T-helper 1 cell treated with Interleukin-12 subunit alpha and Interleukin-12 subunit beta and Interleukin-4 antibody, amounts not matched to agents 30 ng/mL and 1 ng/mL, for 36 hours (primary cell): Measurements from ENCODE around the gene FUZ. TPM values are rescaled to one million over a fixed set of nuclear protein-coding genes. Genes with fewer than 3 reads are reported as not detected.

Experiments
- intact Hi-C: fragments of 100-400 bp; cut with micrococcal nuclease; formaldehyde crosslinking; loops from one replicate; pipeline ENCODE4 v1.15.1; 2024
- total RNA-seq: library from RNA; stranded (reverse); gene quantifications from 2 replicates; pipeline ENCODE4 v1.2.3, GENCODE V29; 2022

The FUZ gene
- total RNA-seq, 1 donor from 2014 or later: 11.7 TPM

GRCh38 chr19:49761249-49761624 is 51.9 kb downstream of the FUZ start:
- intact Hi-C loops: no loop called here

DNA sequence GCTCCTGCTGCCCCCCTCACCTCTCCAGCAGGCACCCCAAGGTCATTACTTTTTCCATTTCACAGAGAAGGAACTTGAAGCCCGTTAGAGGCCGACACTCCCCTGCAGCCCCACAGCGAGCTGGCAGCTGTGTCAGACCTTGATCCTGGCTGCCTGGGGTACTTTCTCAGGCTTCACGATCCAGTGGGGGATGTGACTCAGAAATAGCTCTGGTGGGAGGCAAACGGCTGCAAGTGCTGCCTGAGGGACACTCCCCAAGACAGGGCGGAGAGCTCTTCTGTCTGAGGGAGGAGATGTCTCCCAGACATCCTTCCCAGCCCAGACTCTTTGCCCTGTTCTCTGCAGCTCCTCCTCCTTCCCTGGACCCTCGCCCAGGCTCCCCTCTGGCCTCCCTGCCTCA is 54.8 kb downstream of the FUZ start:
- intact Hi-C loops: no loop called here

Other genes starting within 250 kb of the FUZ start
- 214 and 215 TPM in 2 replicates for gene NOSIP, start 232.7 kb downstream of the FUZ start, total RNA-seq
- gene PRRG2, start 232.0 kb downstream of the FUZ start, total RNA-seq: 0.88 and 1.4 TPM in 2 replicates
- 41.8 and 42.2 TPM in 2 replicates for gene PRR12, start 222.1 kb downstream of the FUZ start, total RNA-seq
- 12.0 and 13.0 TPM in 2 replicates for gene RRAS, start 173.1 kb downstream of the FUZ start, total RNA-seq
- gene SCAF1, start 171.1 kb downstream of the FUZ start, total RNA-seq: 72.1 and 73.2 TPM in 2 replicates
- gene IRF3, start 147.4 kb downstream of the FUZ start, total RNA-seq: 151 and 158 TPM in 2 replicates
- 58.4 and 62.9 TPM in 2 replicates for gene BCL2L12, start 147.4 kb downstream of the FUZ start, total RNA-seq
- gene PRMT1, start 136.0 kb downstream of the FUZ start, total RNA-seq: 186 and 189 TPM in 2 replicates
- 3.9 and 4.4 TPM in 2 replicates for gene ADM5, start 123.7 kb downstream of the FUZ start, total RNA-seq
- 4.3 and 5.1 TPM in 2 replicates for gene CPT1C, start 122.2 kb downstream of the FUZ start, total RNA-seq
- gene TSKS, start 50.0 kb downstream of the FUZ start, total RNA-seq: 3.5 and 4.0 TPM in 2 replicates
- 72.1 and 74.0 TPM in 2 replicates for gene AP2A1, start 46.3 kb downstream of the FUZ start, total RNA-seq
- 57.8 and 59.5 TPM in 2 replicates for gene MED25, start 5.0 kb upstream of the FUZ start, total RNA-seq
- 77.9 and 85.2 TPM in 2 replicates for gene PTOV1, start 37.9 kb upstream of the FUZ start, total RNA-seq
- gene PNKP, start 54.3 kb upstream of the FUZ start, total RNA-seq: 178 and 185 TPM in 2 replicates
- gene AKT1S1, start 64.1 kb upstream of the FUZ start, total RNA-seq: 20.1 and 20.4 TPM in 2 replicates
- gene TBC1D17, start 64.4 kb upstream of the FUZ start, total RNA-seq: 41.2 and 46.3 TPM in 2 replicates
- gene IL4I1, start 83.6 kb upstream of the FUZ start, total RNA-seq: 10.3 and 10.4 TPM in 2 replicates
- 20.5 and 22.8 TPM in 2 replicates for gene ATF5, start 115.9 kb upstream of the FUZ start, total RNA-seq
- 149 and 155 TPM in 2 replicates for gene NUP62, start 116.2 kb upstream of the FUZ start, total RNA-seq
- gene SIGLEC11, start 147.9 kb upstream of the FUZ start, total RNA-seq: not detected in 2 replicates
- gene VRK3, start 212.1 kb upstream of the FUZ start, total RNA-seq: 73.2 and 80.2 TPM in 2 replicates
- 9.6 and 10.4 TPM in 2 replicates for gene ZNF473, start 212.7 kb upstream of the FUZ start, total RNA-seq